HL-60 (cell line): ENCODE data around the gene ITGA3.

Source experiments
- DNase-seq, 2 experiments: peaks; one replicate each; pipeline ENCODE4 v3.0.0-alpha.2; 2010 to 2020; ENCODE audit warnings: low read depth in 1 of 2, low spot score in 1 of 2
- H3K27ac ChIP-seq: fragments of 250-450 bp; sonication (Bioruptor Pico); replicated peaks from 2 replicates; pipeline ENCODE4 v1.5.1; 2020; ENCODE audit warnings: mild to moderate bottlenecking, moderate library complexity
- H3K27me3 ChIP-seq: fragments of 250-450 bp; sonication (Bioruptor Pico); 2 replicates; pipeline ENCODE4 v1.5.1; 2021; ENCODE audit warnings: mild to moderate bottlenecking, moderate library complexity; ENCODE audit not compliant: insufficient read depth, poor library complexity, severe bottlenecking
- H3K4me3 ChIP-seq: replicated peaks from 2 replicates; pipeline ENCODE4 v1.5.1; 2011; ENCODE audit warnings: mild to moderate bottlenecking, control low read depth, low read length; ENCODE audit not compliant: insufficient read depth
- CTCF ChIP-seq: IDR thresholded peaks from one replicate; pipeline ENCODE4 v1.5.1; 2011; ENCODE audit warnings: low read length, control low read depth, inconsistent platforms; ENCODE audit not compliant: insufficient read depth
- GABPA ChIP-seq: IDR thresholded peaks from 2 replicates; pipeline ENCODE4 v1.6.1; 2012; ENCODE audit warnings: low read depth
- POLR2AphosphoS5 ChIP-seq: IDR thresholded peaks from 2 replicates; pipeline ENCODE4 v1.6.1; 2012; ENCODE audit warnings: low read depth
- REST ChIP-seq: IDR thresholded peaks from 2 replicates; pipeline ENCODE4 v1.6.1; 2012; ENCODE audit warnings: low read depth; ENCODE audit not compliant: insufficient replicate concordance
- SPI1 ChIP-seq: IDR thresholded peaks from 2 replicates; pipeline ENCODE4 v1.6.1; 2012; ENCODE audit warnings: low read depth, mild to moderate bottlenecking, borderline replicate concordance

Gene ITGA3

GRCh38 chr17:50053654-50053960, 2.3 kb upstream of the ITGA3 start:
- Histone ChIP-seq H3K4me3 (no peak overlapping the region), H3K27ac (no peak overlapping the region), H3K27me3 (peaks cover 52% of the 10 kb centered on the region)
- DNase-seq, result no peak
- no peak for TF ChIP-seq REST

GRCh38 chr17:50055055-50055425, 870 bp upstream of the ITGA3 start:
- no peak for DNase-seq

GRCh38 chr17:50056217-50056960, 479 bp downstream of the ITGA3 start:
- no peak for TF ChIP-seq CTCF
- TF ChIP-seq GABPA, result no peak
- TF ChIP-seq SPI1, result no peak
- no peak for TF ChIP-seq REST
- TF ChIP-seq POLR2AphosphoS5, result no peak
- H3K27me3 ChIP-seq, result peaks cover 62% of the 10 kb centered on the region
- peak in 1 of 2 experiments; percentile 26 for DNase-seq
- no peak overlapping the region for H3K27ac ChIP-seq
- peak overlapping the region; percentile 22 for H3K4me3 ChIP-seq

More at GRCh38 chr17:50055055-50055425, 870 bp upstream of the ITGA3 start:
- peaks cover 62% of the 10 kb centered on the region for H3K27me3 ChIP-seq
- no peak overlapping the region for H3K4me3 ChIP-seq
- no peak overlapping the region for H3K27ac ChIP-seq
- TF ChIP-seq POLR2AphosphoS5 (no peak), REST (no peak), GABPA (no peak)

- Histone ChIP-seq H3K4me3 (no peak overlapping the region), H3K27ac (no peak overlapping the region), H3K27me3 (peaks cover 62% of the 10 kb centered on the region)
- TF ChIP-seq CTCF, result no peak
- no peak for TF ChIP-seq GABPA
- TF ChIP-seq SPI1, result no peak
- TF ChIP-seq REST, result no peak
- TF ChIP-seq POLR2AphosphoS5, result no peak
- DNase-seq, result no peak
Observed at GRCh38 chr17:50056961-50057330, 1.0 kb downstream of the ITGA3 start.
